HG02973 (cell line): ENCODE data around the gene DNASE1.
A peak's percentile ranks its signal among the peaks of the same experiment; 100 is the strongest.

Experiments used
- ATAC-seq: cut with Tn5 transposase; IDR thresholded peaks from one replicate; pipeline ENCODE4 v1.9.1; 2021; ENCODE audit warnings: moderate library complexity; ENCODE audit not compliant: unreplicated experiment

Gene DNASE1

GRCh38 chr16:3661922-3662321 lies 7.4 kb downstream of the DNASE1 start:
- ATAC-seq = no peak

GRCh38 chr16:3662601-3663000 lies 8.1 kb downstream of the DNASE1 start:
- no peak for ATAC-seq

- ATAC-seq = no peak
Observed at GRCh38 chr16:3664187-3664896, 9.9 kb downstream of the DNASE1 start.

GRCh38 chr16:3665508-3665907 lies 11.0 kb downstream of the DNASE1 start:
- ATAC-seq = no peak

GRCh38 chr16:3668626-3669025 lies 14.1 kb downstream of the DNASE1 start:
- ATAC-seq = no peak

GRCh38 chr16:3669082-3669481 lies 14.6 kb downstream of the DNASE1 start:
- no peak for ATAC-seq

- ATAC-seq = no peak
Observed at GRCh38 chr16:3670711-3671110, 16.2 kb downstream of the DNASE1 start.

- ATAC-seq = no peak
Observed at GRCh38 chr16:3671424-3671823, 16.9 kb downstream of the DNASE1 start.

- ATAC-seq = no peak
Observed at GRCh38 chr16:3672571-3673041, 18.1 kb downstream of the DNASE1 start.

- ATAC-seq = no peak
Observed at GRCh38 chr16:3673201-3673600, 18.7 kb downstream of the DNASE1 start.

GRCh38 chr16:3673676-3674377 lies 19.3 kb downstream of the DNASE1 start:
- no peak for ATAC-seq

- ATAC-seq = no peak
Observed at GRCh38 chr16:3674513-3675295, 20.2 kb downstream of the DNASE1 start.

GRCh38 chr16:3675601-3676130 lies 21.2 kb downstream of the DNASE1 start:
- ATAC-seq = no peak

GRCh38 chr16:3677994-3678393 lies 23.5 kb downstream of the DNASE1 start:
- no peak for ATAC-seq

- no peak for ATAC-seq
Observed at GRCh38 chr16:3681206-3681605, 26.7 kb downstream of the DNASE1 start.

- ATAC-seq = no peak
Observed at GRCh38 chr16:3687021-3687420, 32.5 kb downstream of the DNASE1 start.

- ATAC-seq = no peak
Observed at GRCh38 chr16:3687792-3688191, 33.3 kb downstream of the DNASE1 start.

- ATAC-seq = no peak
Observed at GRCh38 chr16:3689731-3690130, 35.2 kb downstream of the DNASE1 start.

- ATAC-seq = peak; percentile 54
Observed at GRCh38 chr16:3690470-3690928, 36.0 kb downstream of the DNASE1 start.

GRCh38 chr16:3690980-3691720 lies 36.7 kb downstream of the DNASE1 start:
- ATAC-seq = no peak

GRCh38 chr16:3691761-3692160 lies 37.3 kb downstream of the DNASE1 start:
- ATAC-seq = no peak
